ENCODE results near the gene CLTCL1.

CLTCL1 gene

DNA sequence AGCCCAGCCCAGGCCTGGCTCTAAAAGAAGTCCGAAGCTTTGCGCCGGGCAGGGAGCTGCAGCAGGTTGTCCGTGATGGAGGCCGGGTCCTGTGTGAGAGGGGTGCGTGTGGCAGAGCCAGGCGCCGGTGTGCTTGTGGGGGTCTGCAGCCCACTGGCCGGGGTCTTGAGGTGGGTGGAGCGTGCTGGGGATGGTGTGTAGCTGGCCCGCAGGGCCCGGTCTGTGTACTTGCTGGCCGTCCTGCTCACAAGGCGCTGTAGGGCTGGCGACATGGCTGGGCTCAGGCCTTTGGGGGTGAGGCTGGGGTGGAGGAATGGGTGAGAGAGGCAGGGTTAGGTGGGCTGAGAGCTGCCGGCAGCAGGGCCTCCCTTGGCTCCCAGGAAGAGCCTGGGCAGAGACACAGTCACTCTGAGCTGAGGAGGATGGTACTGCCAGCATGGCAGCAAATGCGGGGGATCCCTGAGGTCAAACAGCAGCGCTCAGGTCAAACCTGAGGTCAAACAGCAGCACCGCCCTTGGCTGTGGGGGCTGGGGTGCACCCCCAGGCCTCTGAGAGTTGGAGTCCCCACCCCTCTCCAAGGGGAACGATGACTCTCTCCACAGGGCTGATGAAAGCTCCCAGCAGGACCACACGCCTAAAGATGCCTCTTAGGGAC lies 157.2 kb downstream of the CLTCL1 start:
- H3K4me3 ChIP-seq (ENCODE audit: low read depth, low read length): no peak overlapping the region
- TF ChIP-seq, protein P1, sequence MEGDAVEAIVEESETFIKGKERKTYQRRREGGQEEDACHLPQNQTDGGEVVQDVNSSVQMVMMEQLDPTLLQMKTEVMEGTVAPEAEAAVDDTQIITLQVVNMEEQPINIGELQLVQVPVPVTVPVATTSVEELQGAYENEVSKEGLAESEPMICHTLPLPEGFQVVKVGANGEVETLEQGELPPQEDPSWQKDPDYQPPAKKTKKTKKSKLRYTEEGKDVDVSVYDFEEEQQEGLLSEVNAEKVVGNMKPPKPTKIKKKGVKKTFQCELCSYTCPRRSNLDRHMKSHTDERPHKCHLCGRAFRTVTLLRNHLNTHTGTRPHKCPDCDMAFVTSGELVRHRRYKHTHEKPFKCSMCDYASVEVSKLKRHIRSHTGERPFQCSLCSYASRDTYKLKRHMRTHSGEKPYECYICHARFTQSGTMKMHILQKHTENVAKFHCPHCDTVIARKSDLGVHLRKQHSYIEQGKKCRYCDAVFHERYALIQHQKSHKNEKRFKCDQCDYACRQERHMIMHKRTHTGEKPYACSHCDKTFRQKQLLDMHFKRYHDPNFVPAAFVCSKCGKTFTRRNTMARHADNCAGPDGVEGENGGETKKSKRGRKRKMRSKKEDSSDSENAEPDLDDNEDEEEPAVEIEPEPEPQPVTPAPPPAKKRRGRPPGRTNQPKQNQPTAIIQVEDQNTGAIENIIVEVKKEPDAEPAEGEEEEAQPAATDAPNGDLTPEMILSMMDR (IDR thresholded peaks at IDR 0.05; ENCODE audit: low read depth, low read length): no peak

DNA sequence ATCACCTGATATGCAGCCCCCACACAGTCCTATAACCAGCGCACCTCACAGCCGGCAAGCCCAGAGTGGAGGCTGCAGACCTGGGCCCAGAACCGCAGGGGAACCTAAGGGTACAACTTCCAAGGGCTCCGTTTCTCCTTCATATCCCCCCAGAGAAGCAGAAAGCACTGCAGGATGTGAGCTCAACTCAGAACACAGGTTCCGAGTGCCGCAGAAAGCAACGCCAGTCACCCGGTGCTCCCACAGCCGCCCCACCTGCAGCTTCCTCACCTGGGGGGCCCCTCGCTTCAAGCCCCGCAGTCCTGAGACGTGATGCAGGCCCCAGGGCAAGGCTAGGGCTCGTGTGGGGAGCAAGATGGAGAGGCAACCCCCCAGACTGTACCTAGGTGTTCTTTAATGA lies 158.0 kb downstream of the CLTCL1 start:
- H3K4me3 ChIP-seq (ENCODE audit: low read depth, low read length): no peak overlapping the region
- TF ChIP-seq, protein P1 (IDR thresholded peaks at IDR 0.05; ENCODE audit: low read depth, low read length): no peak

DNA sequence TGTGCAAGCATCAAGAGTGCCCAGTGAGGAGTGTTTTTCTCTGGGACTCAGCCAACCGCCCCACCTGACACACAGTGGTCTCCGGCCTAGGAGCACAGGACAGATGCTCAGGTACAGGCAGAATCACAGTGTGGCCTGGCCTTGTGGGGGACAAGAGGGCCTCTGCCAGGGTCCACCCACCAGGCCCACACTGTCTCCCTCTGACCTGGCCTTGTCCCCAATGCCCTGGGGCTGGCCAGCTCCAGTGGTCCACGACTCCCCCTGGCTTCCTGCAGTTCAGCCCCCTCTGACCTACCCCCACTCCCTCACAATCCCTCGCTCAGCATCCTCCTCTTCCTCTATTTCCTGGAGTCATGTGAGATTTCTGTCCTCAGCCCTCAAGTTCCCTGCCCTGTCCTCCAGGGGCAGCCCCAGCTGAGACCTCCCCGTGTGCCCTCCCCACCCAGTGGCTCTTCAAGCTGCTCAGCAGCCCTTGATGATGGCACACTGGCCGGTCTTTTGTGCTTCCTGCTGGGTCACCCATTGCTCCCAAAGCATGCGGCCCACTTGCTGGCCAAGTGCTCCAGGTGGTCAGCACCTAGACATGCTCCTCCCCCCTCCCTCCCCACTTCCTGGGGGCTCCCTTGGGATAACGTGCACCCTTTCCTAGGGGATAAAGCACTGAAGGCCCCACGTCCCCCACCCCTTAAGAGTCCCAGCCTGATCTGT lies 158.7 kb downstream of the CLTCL1 start:
- H3K4me3 ChIP-seq (ENCODE audit: low read depth, low read length): no peak overlapping the region
- TF ChIP-seq, protein P1 (IDR thresholded peaks at IDR 0.05; ENCODE audit: low read depth, low read length): no peak

DNA sequence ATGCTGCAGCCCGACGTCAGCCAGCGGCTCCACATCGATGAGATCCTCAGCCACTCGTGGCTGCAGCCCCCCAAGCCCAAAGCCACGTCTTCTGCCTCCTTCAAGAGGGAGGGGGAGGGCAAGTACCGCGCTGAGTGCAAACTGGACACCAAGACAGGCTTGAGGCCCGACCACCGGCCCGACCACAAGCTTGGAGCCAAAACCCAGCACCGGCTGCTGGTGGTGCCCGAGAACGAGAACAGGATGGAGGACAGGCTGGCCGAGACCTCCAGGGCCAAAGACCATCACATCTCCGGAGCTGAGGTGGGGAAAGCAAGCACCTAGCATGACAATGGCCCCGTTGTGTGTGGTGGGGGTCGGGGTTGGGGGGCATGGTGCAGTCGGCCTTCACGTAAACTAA lies 159.4 kb downstream of the CLTCL1 start:
- TF ChIP-seq, protein P1 (IDR thresholded peaks at IDR 0.05; ENCODE audit: low read depth, low read length): no peak
- H3K4me3 ChIP-seq (ENCODE audit: low read depth, low read length): no peak overlapping the region

DNA sequence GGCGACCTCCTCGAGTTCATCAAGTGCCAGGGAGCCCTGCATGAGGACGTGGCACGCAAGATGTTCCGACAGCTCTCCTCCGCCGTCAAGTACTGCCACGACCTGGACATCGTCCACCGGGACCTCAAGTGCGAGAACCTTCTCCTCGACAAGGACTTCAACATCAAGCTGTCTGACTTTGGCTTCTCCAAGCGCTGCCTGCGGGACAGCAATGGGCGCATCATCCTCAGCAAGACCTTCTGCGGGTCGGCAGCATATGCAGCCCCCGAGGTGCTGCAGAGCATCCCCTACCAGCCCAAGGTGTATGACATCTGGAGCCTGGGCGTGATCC lies 159.9 kb downstream of the CLTCL1 start:
- H3K4me3 ChIP-seq (ENCODE audit: low read depth, low read length): no peak overlapping the region
- TF ChIP-seq, protein P1 (IDR thresholded peaks at IDR 0.05; ENCODE audit: low read depth, low read length): no peak

DNA sequence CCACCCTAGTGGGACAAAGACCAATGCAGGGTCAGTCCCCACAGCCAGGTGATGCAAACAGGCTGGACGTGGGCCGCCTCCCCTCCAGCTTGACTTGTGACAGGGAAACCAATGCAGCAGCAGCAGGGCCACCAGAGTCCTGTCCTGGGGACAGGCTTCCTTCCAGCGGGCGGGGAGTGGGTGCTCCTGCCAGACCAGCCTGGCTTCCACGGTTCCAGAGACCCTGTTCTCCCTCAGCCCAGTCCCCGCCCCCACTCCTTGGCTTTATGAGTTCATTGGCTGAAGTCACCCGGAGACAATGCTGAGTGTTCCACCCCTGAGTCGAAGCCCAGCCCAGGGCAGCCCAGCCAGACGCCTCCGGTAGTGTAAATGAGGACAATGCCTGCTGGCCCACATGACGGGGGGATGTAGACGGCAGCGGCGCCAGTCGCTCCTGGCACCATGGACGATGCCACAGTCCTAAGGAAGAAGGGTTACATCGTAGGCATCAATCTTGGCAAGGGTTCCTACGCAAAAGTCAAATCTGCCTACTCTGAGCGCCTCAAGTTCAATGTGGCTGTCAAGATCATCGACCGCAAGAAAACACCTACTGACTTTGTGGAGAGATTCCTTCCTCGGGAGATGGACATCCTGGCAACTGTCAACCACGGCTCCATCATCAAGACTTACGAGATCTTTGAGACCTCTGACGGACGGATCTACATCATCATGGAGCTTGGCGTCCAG lies 160.4 kb downstream of the CLTCL1 start, which contains the start of gene TSSK2:
Gene TSSK2, plus strand, starts transcription at position 350 of the 726 bp plus-strand sequence. Its CDS starts 92 bp downstream, at position 442.
- no peak within 1 kb of the TSS for H3K4me3 ChIP-seq (ENCODE audit: low read depth, low read length)
- TF ChIP-seq, protein P1 (IDR thresholded peaks at IDR 0.05; ENCODE audit: low read depth, low read length): no peak

DNA sequence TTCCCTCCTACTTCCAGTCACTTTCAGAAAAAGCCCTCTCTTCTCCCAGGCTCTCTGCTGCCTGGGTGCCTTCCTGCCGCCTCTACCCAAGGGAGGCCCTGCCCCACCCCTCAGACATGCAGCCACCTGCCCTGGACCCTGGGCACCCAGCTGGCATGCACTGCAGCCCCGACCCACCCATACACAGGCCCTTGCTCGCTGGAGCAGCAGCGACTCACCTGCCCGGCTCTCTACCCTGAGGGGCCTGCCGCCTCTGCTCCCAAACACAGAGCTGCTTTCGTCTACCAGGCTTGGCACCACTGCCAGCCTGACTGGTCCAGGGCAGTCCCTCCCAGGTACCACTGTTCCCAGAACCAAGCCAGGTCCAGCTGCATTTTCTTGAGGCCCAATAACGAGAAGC lies 161.6 kb downstream of the CLTCL1 start:
- TF ChIP-seq, protein P1 (IDR thresholded peaks at IDR 0.05; ENCODE audit: low read depth, low read length): no peak
- no peak overlapping the region for H3K4me3 ChIP-seq (ENCODE audit: low read depth, low read length)
